K562 (cell line): Measurements from ENCODE around the gene LZTR1. TPM values are rescaled to one million over a fixed set of nuclear protein-coding genes. Genes with fewer than 3 reads are reported as not detected.
A peak's percentile ranks its signal among the peaks of the same experiment; 100 is the strongest.

Source experiments
- CTCFL ChIP-seq: IDR thresholded peaks from 2 replicates; pipeline ENCODE4 v1.6.1; 2011; ENCODE audit warnings: borderline replicate concordance, low read depth, mild to moderate bottlenecking, moderate library complexity, low read length; ENCODE audit not compliant: insufficient read depth, poor library complexity, severe bottlenecking
- DIDO1 ChIP-seq: fragments of 450-650 bp; IDR thresholded peaks from 2 replicates; pipeline ENCODE4 v1.6.1; 2016; ENCODE audit warnings: low read depth, missing biosample characterization, missing genetic modification characterization
- EP300 ChIP-seq: IDR thresholded peaks from 2 replicates; pipeline ENCODE4 v1.6.1; 2012; ENCODE audit warnings: low read length, improper control_type of control experiment
- HDAC2 ChIP-seq: fragments of 450-650 bp; IDR thresholded peaks from 2 replicates; pipeline ENCODE4 v1.6.1; 2016; ENCODE audit warnings: mild to moderate bottlenecking
- LARP7 ChIP-seq: fragments of 450-650 bp; IDR thresholded peaks from 2 replicates; pipeline ENCODE4 v1.6.1; 2016
- MCM2 ChIP-seq: fragments of 450-650 bp; IDR thresholded peaks from 2 replicates; pipeline ENCODE4 v1.6.1; 2017; ENCODE audit warnings: low read depth, mild to moderate bottlenecking
- MTA1 ChIP-seq: fragments of 450-650 bp; IDR thresholded peaks from 2 replicates; pipeline ENCODE4 v1.6.1; 2017; ENCODE audit warnings: borderline replicate concordance
- MTF1 ChIP-seq: fragments of 250-450 bp; sonication (Bioruptor Pico); IDR thresholded peaks from 2 replicates; pipeline ENCODE4 v1.9.0; 2021; ENCODE audit warnings: moderate library complexity, mild to moderate bottlenecking, inconsistent platforms, borderline replicate concordance
- PHF20 ChIP-seq: fragments of 450-650 bp; IDR thresholded peaks from 2 replicates; pipeline ENCODE4 v1.6.1; 2018; ENCODE audit not compliant: partially characterized antibody
- RFX1 ChIP-seq: fragments of 450-650 bp; IDR thresholded peaks from 2 replicates; pipeline ENCODE4 v1.6.1; 2016; ENCODE audit warnings: mild to moderate bottlenecking, moderate library complexity
- RHOXF2B ChIP-seq: fragments of 250-450 bp; sonication (Bioruptor Pico); conservative IDR thresholded peaks from 2 replicates; pipeline ENCODE4 v1.5.1; 2021
- SAFB ChIP-seq: fragments of 200-400 bp; formaldehyde crosslinking; IDR thresholded peaks from 2 replicates; pipeline ENCODE4 v1.6.1; 2017; ENCODE audit warnings: low read depth, low read length, borderline replicate concordance
- STAT6 ChIP-seq: sonication (generic); formaldehyde crosslinking; IDR thresholded peaks from 2 replicates; pipeline ENCODE4 v1.8.1; 2023; ENCODE audit warnings: mild to moderate bottlenecking, missing genetic modification reagents
- ZC3H11A ChIP-seq: IDR thresholded peaks from 2 replicates; pipeline ENCODE4 v1.6.1; 2012; ENCODE audit warnings: low read depth, low read length, improper control_type of control experiment
- ZKSCAN3 ChIP-seq: fragments of 250-450 bp; sonication (Bioruptor Pico); IDR thresholded peaks from 2 replicates; pipeline ENCODE4 v1.4.0; 2020
- ZNF263 ChIP-seq: sonication (generic); formaldehyde crosslinking; IDR thresholded peaks from 2 replicates; pipeline ENCODE4 v1.8.0; 2022; ENCODE audit warnings: mild to moderate bottlenecking, missing genetic modification reagents, borderline replicate concordance
- ZNF324 ChIP-seq: fragments of 250-450 bp; sonication (Bioruptor Pico); IDR thresholded peaks from 2 replicates; pipeline ENCODE4 v1.4.0; 2020; ENCODE audit warnings: mild to moderate bottlenecking
- ZNF583 ChIP-seq: fragments of 250-450 bp; sonication (Bioruptor Pico); IDR thresholded peaks from 2 replicates; pipeline ENCODE4 v1.4.0; 2020
- ZNF584 ChIP-seq: fragments of 200-800 bp; sonication (Bioruptor generic); IDR thresholded peaks from 2 replicates; pipeline ENCODE4 v1.6.1; 2016; ENCODE audit warnings: low read depth, mild to moderate bottlenecking, missing genetic modification characterization, missing compliant biosample characterization
- polyA plus RNA-seq, 8 experiments: library from polyadenylated mRNA; depleted of rRNA in 4 of 8; stranded (reverse) in 5 of 8; unstranded in 3 of 8; fragments of >200 nt; fragmentation: Nextera tagmentation in 2 of 8; fragmentation: Illumina TruSeq in 1 of 8; extraction: Ambion mirVana in 2 of 8; extraction: Trizol in 1 of 8; gene quantifications; 2 replicates each; pipeline versions ENCODE4 v1.2.1 to v1.2.3, GENCODE V29; 2011 to 2014; ENCODE audit warnings: inconsistent platforms in 1 of 8, missing spikeins in 1 of 8
- total RNA-seq, 7 experiments: library from RNA; depleted of rRNA in 6 of 7; stranded (reverse); fragments of >200 nt in 6 of 7; fragmentation: Illumina TruSeq in 2 of 7; extraction: Trizol in 2 of 7; gene quantifications; 2 replicates each; pipeline versions ENCODE4 v1.2.1 to v1.2.3, GENCODE V29; 2011 to 2021; ENCODE audit warnings: low replicate concordance in 1 of 7
- TF ChIP-seq, protein P1 (sequence below): fragments of 450-650 bp; formaldehyde crosslinking; IDR thresholded peaks from 2 replicates; pipeline ENCODE4 v1.4.0; 2022; ENCODE audit warnings: mild to moderate bottlenecking, moderate library complexity
- TF ChIP-seq, protein P2 (sequence below): fragments of 450-650 bp; IDR thresholded peaks from 2 replicates; pipeline ENCODE4 v1.6.1; 2016; ENCODE audit warnings: mild to moderate bottlenecking

The LZTR1 gene
- total and polyA plus RNA-seq, 9 of the 15 experiments (the other 6 are each of a cell fraction or from before 2014, with no cell fraction given), result 2.2 to 135 (median 63.0) TPM

- TF ChIP-seq SAFB, result no peak
- TF ChIP-seq, protein P1, sequence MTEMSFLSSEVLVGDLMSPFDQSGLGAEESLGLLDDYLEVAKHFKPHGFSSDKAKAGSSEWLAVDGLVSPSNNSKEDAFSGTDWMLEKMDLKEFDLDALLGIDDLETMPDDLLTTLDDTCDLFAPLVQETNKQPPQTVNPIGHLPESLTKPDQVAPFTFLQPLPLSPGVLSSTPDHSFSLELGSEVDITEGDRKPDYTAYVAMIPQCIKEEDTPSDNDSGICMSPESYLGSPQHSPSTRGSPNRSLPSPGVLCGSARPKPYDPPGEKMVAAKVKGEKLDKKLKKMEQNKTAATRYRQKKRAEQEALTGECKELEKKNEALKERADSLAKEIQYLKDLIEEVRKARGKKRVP (CRISPR knock-in tag), result peak; percentile 35; the same call in 1 of the 2 replicates
- TF ChIP-seq, protein P2, sequence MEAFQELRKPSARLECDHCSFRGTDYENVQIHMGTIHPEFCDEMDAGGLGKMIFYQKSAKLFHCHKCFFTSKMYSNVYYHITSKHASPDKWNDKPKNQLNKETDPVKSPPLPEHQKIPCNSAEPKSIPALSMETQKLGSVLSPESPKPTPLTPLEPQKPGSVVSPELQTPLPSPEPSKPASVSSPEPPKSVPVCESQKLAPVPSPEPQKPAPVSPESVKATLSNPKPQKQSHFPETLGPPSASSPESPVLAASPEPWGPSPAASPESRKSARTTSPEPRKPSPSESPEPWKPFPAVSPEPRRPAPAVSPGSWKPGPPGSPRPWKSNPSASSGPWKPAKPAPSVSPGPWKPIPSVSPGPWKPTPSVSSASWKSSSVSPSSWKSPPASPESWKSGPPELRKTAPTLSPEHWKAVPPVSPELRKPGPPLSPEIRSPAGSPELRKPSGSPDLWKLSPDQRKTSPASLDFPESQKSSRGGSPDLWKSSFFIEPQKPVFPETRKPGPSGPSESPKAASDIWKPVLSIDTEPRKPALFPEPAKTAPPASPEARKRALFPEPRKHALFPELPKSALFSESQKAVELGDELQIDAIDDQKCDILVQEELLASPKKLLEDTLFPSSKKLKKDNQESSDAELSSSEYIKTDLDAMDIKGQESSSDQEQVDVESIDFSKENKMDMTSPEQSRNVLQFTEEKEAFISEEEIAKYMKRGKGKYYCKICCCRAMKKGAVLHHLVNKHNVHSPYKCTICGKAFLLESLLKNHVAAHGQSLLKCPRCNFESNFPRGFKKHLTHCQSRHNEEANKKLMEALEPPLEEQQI, result no peak
- no peak for TF ChIP-seq PHF20
- TF ChIP-seq CTCFL, result no peak
- TF ChIP-seq LARP7, result no peak
- TF ChIP-seq MTF1 (CRISPR knock-in tag), result 0 out of 2 replicates have a peak, but pooled peaks have one; percentile 54
- no peak for TF ChIP-seq ZKSCAN3
- no peak for TF ChIP-seq STAT6 (CRISPR knock-in tag)
- no peak for TF ChIP-seq ZNF584 (CRISPR knock-in tag)
- TF ChIP-seq MCM2, result no peak
- TF ChIP-seq DIDO1 (tag), result no peak
- 0 out of 2 replicates have a peak, but pooled peaks have one; percentile 33 for TF ChIP-seq ZNF583 (CRISPR knock-in tag)
- no peak for TF ChIP-seq RHOXF2B (CRISPR knock-in tag)
- no peak for TF ChIP-seq MTA1
- TF ChIP-seq EP300, result no peak
- TF ChIP-seq HDAC2, result peak; percentile 92
- TF ChIP-seq ZNF263 (CRISPR knock-in tag), result no peak
- TF ChIP-seq ZNF324 (CRISPR knock-in tag), result no peak
- 0 out of 2 replicates have a peak, but pooled peaks have one; percentile 54 for TF ChIP-seq ZC3H11A
- TF ChIP-seq RFX1, result no peak
Observed at GRCh38 chr22:20964090-20964798, 17.9 kb upstream of the LZTR1 start (continued).
